Effector memory CD4-positive, alpha-beta T cell (primary cell): ENCODE data around the gene PCDHGA6.

Source experiments
- DNase-seq, 3 donors: peaks; one replicate each; pipeline ENCODE4 v3.0.0-alpha.2; 2020
- H3K27ac ChIP-seq: 2 replicates; pipeline ENCODE4 v1.7.0; 2013; ENCODE audit warnings: mild to moderate bottlenecking, low read length, moderate library complexity; ENCODE audit not compliant: insufficient read depth, poor library complexity, severe bottlenecking
- H3K27me3 ChIP-seq: replicated peaks from 2 replicates; pipeline ENCODE4 v1.7.0; 2013; ENCODE audit warnings: mild to moderate bottlenecking, low read length; ENCODE audit not compliant: insufficient read depth, control insufficient read depth, poor library complexity, severe bottlenecking
- H3K36me3 ChIP-seq: 2 replicates; pipeline ENCODE4 v1.7.0; 2013; ENCODE audit warnings: mild to moderate bottlenecking, low read length, moderate library complexity; ENCODE audit not compliant: control insufficient read depth, insufficient read depth
- H3K4me1 ChIP-seq: 2 replicates; pipeline ENCODE4 v1.7.0; 2013; ENCODE audit warnings: low read length, mild to moderate bottlenecking; ENCODE audit not compliant: control insufficient read depth, insufficient read depth, poor library complexity, severe bottlenecking
- H3K4me3 ChIP-seq: 2 replicates; pipeline ENCODE4 v1.7.0; 2013; ENCODE audit warnings: low read length, low read depth, mild to moderate bottlenecking; ENCODE audit not compliant: insufficient read depth, poor library complexity, severe bottlenecking
- H3K9me3 ChIP-seq: 2 replicates; pipeline ENCODE4 v1.7.0; 2013; ENCODE audit warnings: mild to moderate bottlenecking, low read length, moderate library complexity; ENCODE audit not compliant: control insufficient read depth

Gene PCDHGA6

DNA sequence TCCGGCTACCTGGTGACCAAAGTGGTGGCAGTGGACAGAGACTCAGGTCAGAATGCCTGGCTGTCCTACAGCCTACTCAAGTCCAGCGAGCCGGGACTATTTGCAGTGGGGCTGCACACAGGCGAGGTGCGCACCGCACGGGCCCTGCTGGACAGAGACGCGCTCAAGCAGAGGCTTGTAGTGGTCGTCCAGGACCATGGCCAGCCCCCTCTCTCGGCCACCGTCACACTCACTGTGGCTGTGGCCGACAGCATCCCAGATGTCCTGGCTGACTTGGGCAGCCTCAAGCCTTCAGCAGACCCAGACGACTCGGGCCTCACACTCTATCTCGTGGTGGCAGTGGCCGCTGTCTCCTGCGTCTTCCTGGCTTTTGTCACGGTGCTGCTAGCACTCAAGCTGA is 16.7 kb upstream of the PCDHGA6 start:
- Histone ChIP-seq H3K4me3 (no peak overlapping the region), H3K27me3 (peaks cover 5% of the 10 kb centered on the region), H3K4me1 (no peaks in the 10 kb centered on the region), H3K9me3 (no peaks in the 10 kb centered on the region), H3K27ac (no peak overlapping the region), H3K36me3 (no peaks in the 10 kb centered on the region)
- no peak for DNase-seq

DNA sequence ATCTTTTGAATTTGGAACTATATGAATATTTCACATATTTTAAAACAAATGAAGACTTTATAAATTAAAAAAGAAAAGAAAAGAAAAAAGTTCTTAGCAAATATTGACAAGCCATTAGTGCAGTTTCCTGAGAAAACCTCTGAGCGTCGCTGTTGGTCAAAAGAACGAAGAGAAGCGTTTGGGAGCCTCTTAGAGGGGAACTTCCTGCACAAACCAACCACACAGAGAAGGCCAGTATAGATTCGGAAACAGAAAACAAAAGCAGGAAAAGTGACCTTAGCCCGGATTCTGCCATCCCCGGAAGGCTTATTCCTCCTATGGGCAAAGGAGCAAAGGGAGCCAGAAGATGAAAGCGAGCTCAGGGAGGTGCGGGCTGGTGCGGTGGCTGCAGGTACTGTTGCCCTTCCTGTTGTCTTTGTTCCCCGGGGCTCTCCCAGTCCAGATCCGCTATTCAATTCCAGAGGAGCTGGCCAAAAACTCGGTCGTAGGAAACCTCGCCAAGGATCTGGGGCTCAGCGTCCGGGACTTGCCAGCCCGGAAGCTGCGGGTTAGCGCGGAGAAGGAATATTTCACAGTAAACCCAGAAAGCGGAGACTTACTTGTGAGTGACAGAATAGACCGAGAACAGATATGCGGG is 13.8 kb upstream of the PCDHGA6 start, which contains the start of gene PCDHGB2:
Gene PCDHGB2, plus strand, starts transcription at position 205 of the 637 bp plus-strand sequence. Its CDS starts 142 bp downstream, at position 347.
- Histone ChIP-seq H3K4me1 (no peaks in the 10 kb centered on the region), H3K27ac (no peak within 1 kb of the TSS), H3K4me3 (peak within 1 kb of the TSS; percentile 26), H3K36me3 (no peaks in the 10 kb centered on the region), H3K27me3 (peaks cover 4% of the 10 kb centered on the region), H3K9me3 (no peaks in the 10 kb centered on the region)
- no peak for DNase-seq

DNA sequence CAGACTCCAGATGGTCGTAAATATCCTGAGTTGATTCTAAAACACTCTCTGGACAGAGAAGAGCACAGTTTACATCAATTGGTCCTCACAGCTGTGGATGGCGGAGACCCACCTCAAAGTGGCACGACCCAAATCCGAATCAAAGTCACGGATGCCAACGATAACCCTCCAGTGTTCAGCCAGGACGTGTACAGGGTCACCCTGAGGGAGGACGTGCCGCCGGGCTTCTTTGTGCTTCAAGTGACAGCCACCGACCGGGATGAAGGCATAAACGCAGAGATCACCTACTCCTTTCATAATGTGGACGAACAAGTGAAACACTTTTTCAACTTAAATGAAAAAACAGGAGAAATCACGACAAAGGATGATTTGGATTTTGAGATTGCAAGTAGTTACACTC is 13.0 kb upstream of the PCDHGA6 start:
- no peak overlapping the region for H3K27ac ChIP-seq
- H3K4me1 ChIP-seq: no peaks in the 10 kb centered on the region
- H3K4me3 ChIP-seq: no peak overlapping the region
- no peaks in the 10 kb centered on the region for H3K9me3 ChIP-seq
- peaks cover 10% of the 10 kb centered on the region for H3K27me3 ChIP-seq
- H3K36me3 ChIP-seq: no peaks in the 10 kb centered on the region
- no peak for DNase-seq

DNA sequence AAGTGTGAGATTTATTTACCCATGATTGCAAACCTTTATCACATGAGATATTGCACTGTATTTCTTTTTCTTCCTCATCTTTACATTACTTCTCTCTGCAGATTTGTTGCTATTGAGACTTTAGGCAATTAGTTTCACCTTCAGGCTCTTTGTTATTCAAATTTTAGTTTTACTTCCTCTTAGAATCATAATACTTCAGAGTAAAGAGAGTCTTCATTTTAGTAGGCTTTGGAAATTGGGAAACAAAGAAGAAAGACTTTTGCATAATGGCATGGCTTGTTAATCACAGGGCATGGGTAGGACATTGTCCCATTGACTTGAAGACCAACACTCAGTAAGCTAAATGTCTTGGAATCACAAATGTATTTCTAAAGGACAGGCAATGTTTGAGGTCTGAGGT is 11.0 kb upstream of the PCDHGA6 start:
- peaks cover 19% of the 10 kb centered on the region for H3K27me3 ChIP-seq
- H3K27ac ChIP-seq: no peak overlapping the region
- H3K9me3 ChIP-seq: no peaks in the 10 kb centered on the region
- DNase-seq: no peak
- H3K4me3 ChIP-seq: no peak overlapping the region
- no peaks in the 10 kb centered on the region for H3K36me3 ChIP-seq
- H3K4me1 ChIP-seq: no peaks in the 10 kb centered on the region

DNA sequence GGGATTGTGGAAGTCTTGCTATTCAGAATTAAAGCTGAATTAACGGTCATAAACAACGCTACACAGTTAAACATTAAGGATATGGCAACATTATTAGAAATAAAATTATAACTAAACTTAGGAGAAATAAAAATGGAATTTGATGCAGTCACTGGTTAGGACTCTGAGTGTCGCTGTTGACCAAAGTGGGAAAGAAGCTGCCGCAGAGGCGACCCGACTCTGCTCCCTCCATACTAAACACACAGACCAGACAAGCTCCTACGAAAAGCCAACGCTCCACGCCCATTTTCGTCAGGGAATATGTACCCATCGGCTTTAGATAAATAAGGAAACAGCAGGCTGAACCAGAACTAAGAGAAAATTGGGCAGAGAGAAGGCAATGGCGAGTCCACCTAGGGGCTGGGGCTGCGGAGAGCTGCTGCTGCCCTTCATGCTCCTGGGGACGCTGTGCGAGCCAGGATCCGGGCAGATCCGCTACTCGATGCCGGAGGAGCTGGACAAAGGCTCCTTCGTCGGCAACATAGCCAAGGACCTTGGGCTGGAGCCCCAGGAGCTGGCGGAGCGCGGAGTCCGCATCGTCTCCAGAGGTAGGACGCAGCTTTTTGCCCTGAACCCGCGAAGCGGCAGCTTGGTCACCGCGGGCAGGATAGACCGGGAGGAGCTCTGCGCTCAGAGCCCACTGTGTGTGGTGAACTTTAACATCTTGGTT is 9.6 kb upstream of the PCDHGA6 start, which contains the start of gene PCDHGA5:
Gene PCDHGA5, plus strand, starts transcription at position 211 of the 709 bp plus-strand sequence. Its CDS starts 169 bp downstream, at position 380.
- no peak within 1 kb of the TSS for H3K27ac ChIP-seq
- DNase-seq: no peak
- no peaks in the 10 kb centered on the region for H3K4me1 ChIP-seq
- no peak within 1 kb of the TSS for H3K4me3 ChIP-seq
- H3K9me3 ChIP-seq: no peaks in the 10 kb centered on the region
- H3K27me3 ChIP-seq: peaks cover 19% of the 10 kb centered on the region
- H3K36me3 ChIP-seq: no peaks in the 10 kb centered on the region

DNA sequence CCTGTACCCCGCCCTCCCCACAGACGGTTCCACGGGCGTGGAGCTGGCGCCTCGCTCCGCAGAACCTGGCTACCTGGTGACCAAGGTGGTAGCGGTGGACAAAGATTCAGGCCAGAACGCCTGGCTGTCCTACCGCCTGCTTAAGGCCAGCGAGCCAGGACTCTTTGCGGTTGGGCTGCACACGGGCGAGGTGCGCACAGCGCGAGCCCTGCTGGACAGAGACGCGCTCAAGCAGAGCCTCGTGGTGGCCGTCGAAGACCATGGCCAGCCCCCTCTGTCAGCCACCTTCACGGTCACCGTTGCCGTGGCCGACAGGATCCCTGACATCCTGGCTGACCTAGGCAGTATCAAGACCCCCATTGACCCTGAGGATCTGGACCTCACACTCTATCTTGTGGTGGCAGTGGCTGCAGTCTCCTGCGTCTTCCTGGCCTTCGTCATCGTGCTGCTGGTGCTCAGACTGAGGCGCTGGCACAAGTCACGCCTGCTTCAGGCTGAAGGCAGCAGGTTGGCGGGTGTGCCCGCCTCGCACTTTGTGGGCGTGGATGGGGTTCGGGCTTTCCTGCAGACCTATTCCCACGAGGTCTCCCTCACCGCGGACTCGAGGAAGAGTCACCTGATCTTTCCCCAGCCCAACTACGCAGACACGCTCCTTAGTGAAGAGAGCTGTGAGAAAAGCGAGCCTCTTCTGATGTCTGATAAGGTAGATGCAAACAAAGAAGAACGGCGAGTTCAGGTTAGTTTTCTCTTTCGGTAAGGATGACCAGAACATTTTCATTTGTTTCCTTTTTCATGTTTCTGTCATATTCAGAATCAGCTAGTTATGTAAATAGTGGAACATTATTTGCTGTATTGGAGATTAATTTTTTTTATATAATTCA is 7.4 kb upstream of the PCDHGA6 start:
- H3K27me3 ChIP-seq: peaks cover 23% of the 10 kb centered on the region
- H3K9me3 ChIP-seq: no peaks in the 10 kb centered on the region

DNA sequence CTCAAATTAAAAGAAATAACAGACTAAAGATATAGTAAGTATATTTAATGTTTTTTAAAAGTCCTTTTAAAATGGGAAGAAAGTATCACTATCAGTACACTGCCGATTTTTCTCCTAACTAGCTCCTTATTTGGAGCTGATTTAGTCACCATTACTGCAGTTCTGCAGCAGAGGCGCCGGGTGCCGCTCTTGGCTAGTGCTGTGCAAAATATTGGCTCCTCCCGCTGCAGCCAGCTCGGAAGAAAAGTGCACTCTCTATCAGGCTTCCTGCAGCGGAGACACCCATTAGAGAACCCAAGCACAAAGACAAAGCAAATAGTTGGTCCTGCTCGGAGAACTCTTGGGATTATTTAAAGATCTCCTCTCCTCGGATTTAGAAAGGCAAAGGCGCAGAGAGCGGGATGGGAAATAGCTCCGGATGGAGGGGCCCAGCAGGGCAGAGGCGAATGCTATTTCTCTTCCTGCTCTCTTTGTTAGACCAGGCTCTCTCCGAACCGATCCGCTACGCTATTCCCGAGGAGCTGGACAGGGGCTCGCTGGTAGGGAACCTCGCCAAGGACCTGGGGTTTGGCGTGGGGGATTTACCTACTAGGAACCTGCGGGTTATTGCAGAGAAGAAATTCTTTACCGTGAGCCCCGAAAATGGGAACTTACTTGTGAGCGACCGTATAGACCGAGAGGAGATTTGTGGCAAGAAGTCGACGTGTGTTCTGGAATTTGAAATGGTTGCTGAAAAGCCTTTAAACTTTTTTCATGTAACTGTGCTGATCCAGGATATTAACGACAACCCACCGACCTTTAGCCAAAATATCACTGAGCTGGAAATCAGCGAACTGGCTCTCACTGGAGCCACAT is 3.5 kb upstream of the PCDHGA6 start, which contains the start of gene PCDHGB3:
Gene PCDHGB3, plus strand, starts transcription at position 249 of the 855 bp plus-strand sequence. Its CDS starts 153 bp downstream, at position 402.
- peak in 1 of 3 donors; percentile 21 for DNase-seq
- H3K27me3 ChIP-seq: peaks cover 20% of the 10 kb centered on the region

More for the DNA sequence above, 7.4 kb upstream of the PCDHGA6 start:
- DNase-seq: no peak
- no peaks in the 10 kb centered on the region for H3K4me1 ChIP-seq
- no peaks in the 10 kb centered on the region for H3K36me3 ChIP-seq
- no peak overlapping the region for H3K4me3 ChIP-seq
- H3K27ac ChIP-seq: no peak overlapping the region

DNA sequence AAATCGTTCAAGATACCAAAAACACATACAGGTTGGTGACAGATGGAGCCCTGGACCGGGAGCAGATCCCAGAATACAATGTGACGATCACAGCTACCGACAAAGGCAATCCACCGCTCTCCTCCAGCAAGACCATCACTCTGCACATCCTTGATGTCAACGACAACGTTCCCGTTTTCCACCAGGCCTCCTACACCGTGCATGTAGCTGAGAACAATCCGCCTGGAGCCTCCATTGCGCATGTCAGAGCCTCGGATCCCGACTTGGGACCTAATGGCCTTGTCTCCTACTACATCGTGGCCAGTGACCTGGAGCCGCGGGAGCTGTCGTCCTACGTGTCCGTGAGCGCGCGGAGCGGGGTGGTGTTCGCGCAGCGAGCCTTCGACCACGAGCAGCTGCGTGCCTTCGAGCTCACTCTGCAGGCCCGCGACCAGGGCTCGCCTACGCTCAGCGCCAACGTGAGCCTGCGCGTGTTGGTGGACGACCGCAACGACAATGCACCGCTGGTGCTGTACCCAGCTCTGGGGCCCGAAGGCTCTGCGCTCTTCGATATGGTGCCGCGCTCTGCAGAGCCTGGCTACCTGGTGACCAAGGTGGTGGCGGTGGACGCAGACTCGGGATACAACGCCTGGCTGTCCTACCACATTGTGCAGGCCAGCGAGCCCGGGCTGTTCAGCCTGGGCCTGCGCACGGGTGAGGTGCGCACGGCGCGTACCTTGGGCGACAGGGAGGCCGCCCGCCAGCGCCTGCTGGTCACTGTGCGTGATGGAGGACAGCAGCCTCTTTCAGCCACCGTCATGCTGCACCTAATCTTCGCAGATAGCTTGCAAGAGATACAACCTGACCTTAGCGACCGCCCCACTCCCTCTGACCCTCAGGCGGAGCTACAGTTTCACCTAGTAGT is 1.9 kb upstream of the PCDHGA6 start:
- Histone ChIP-seq H3K27ac (no peak overlapping the region), H3K27me3 (peaks cover 7% of the 10 kb centered on the region), H3K9me3 (peaks cover 5% of the 10 kb centered on the region), H3K4me3 (no peak overlapping the region), H3K4me1 (no peaks in the 10 kb centered on the region), H3K36me3 (no peaks in the 10 kb centered on the region)
- DNase-seq: no peak

More for the DNA sequence above, 3.5 kb upstream of the PCDHGA6 start, which contains the start of gene PCDHGB3:
- peak within 1 kb of the TSS; percentile 31 for H3K4me3 ChIP-seq
- H3K4me1 ChIP-seq: no peaks in the 10 kb centered on the region
- peaks cover 5% of the 10 kb centered on the region for H3K9me3 ChIP-seq
- no peaks in the 10 kb centered on the region for H3K36me3 ChIP-seq
- H3K27ac ChIP-seq: no peak within 1 kb of the TSS
